Uterus (tissue), 4 donors: ENCODE measurements around the gene NUP42. TPM values are rescaled to one million over a fixed set of nuclear protein-coding genes. Genes with fewer than 3 reads are reported as not detected.

Source experiments
- DNase-seq, 2 donors: peaks; one replicate each; pipeline ENCODE4 v3.0.0-alpha.2; 2019 to 2020
- H3K27ac ChIP-seq, 2 donors: fragments of 200-600 bp; sonication (generic); 1 replicate in 1 of 2; 2 replicates in 1 of 2; pipeline ENCODE4 v1.5.1; 2016 to 2018
- H3K27me3 ChIP-seq, 2 donors: fragments of 200-600 bp; sonication (generic); one replicate each; pipeline ENCODE4 v1.5.1; 2018 to 2019; ENCODE audit warnings: control low read depth in 1 of 2
- H3K36me3 ChIP-seq, 2 donors: fragments of 200-600 bp; sonication (generic); one replicate each; pipeline ENCODE4 v1.5.1; 2019; ENCODE audit warnings: control low read depth in 1 of 2
- H3K4me1 ChIP-seq, 2 donors: fragments of 200-600 bp; sonication (generic); one replicate each; pipeline ENCODE4 v1.5.1; 2018 to 2019; ENCODE audit warnings: control low read depth in 1 of 2
- H3K4me3 ChIP-seq, 2 donors: fragments of 200-600 bp; sonication (generic); 1 replicate in 1 of 2; 2 replicates in 1 of 2; pipeline ENCODE4 v1.5.1; 2018 to 2019; ENCODE audit warnings: mild to moderate bottlenecking in 1 of 2
- H3K9me3 ChIP-seq, 2 donors: fragments of 200-600 bp; sonication (generic); one replicate each; pipeline ENCODE4 v1.5.1; 2019; ENCODE audit warnings: control low read depth in 1 of 2
- POLR2A ChIP-seq, 2 donors: fragments of 450-650 bp; IDR thresholded peaks; one replicate each; pipeline ENCODE4 v1.6.1; 2016; ENCODE audit warnings: antibody characterized with exemption in 2 of 2, mild to moderate bottlenecking in 1 of 2, moderate library complexity in 1 of 2
- intact Hi-C: fragments of 100-400 bp; cut with DNase I; formaldehyde crosslinking; loops from one replicate; pipeline ENCODE4 v1.15.1; 2023; ENCODE audit warnings: low total_unique reads
- total RNA-seq, 4 donors: library from RNA; depleted of rRNA in 3 of 4; stranded (reverse); fragments of >200 nt in 3 of 4; gene quantifications; one replicate each; pipeline versions ENCODE4 v1.1.0 to v1.2.4, GENCODE V29; 2014 to 2023
- TF ChIP-seq, protein P1 (sequence below), 4 experiments: fragments of 200-600 bp in 2 of 4; fragments of 450-650 bp in 2 of 4; sonication (generic) in 2 of 4; IDR thresholded peaks; one replicate each; pipeline ENCODE4 v1.5.1; 2016 to 2019; ENCODE audit warnings: antibody characterized with exemption in 4 of 4, mild to moderate bottlenecking in 2 of 4, moderate library complexity in 1 of 4
- donor health status: DM: yes; HTN: yes; CAD: no.

Gene NUP42, protein sequence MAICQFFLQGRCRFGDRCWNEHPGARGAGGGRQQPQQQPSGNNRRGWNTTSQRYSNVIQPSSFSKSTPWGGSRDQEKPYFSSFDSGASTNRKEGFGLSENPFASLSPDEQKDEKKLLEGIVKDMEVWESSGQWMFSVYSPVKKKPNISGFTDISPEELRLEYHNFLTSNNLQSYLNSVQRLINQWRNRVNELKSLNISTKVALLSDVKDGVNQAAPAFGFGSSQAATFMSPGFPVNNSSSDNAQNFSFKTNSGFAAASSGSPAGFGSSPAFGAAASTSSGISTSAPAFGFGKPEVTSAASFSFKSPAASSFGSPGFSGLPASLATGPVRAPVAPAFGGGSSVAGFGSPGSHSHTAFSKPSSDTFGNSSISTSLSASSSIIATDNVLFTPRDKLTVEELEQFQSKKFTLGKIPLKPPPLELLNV
- total RNA-seq, result 10 to 100 TPM; 20.6 to 58.3 (median 36.1) TPM

DNA sequence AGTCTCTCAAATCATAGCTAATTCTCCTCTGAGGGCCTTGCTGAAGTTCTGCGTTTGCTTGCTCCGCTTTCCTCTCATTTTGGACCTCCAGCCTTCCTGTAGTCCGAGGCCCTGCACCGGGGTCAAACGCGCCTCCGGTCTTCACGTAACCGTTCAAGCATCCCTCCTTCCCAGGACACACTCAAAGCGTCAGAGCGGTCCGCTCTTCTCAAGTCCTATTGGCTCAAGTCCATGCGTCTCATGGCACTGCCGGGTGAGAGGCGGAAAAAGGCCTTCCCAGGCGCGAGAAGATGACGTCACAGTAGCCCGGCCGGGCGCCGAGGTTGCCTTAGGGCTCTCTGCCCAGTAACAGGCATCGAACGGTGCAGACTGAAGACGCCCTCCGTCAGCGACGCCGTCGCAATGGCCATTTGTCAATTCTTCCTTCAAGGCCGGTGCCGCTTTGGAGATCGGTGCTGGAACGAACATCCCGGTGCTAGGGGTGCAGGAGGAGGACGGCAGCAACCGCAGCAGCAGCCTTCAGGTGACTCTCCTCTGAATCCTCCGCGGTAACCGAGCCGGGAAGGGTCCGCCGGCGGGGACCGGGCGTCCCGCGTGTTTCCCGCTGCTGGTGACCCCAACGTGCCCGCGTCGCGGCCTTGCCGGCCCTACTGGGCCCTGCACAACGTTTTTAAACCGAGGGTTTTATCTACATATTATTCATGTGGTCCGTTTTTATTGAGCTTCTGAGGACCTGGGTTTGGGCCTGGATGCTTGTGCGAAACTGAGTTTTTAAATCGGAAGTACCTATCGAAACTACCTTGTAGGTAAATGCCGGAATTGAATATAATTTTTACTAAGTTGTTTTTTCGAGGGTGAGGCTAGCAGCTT is at the start of gene NUP42:
Gene NUP42, plus strand, starts transcription at position 365 of the 870 bp plus-strand sequence. Its CDS starts 38 bp downstream, at position 403.
- H3K9me3 ChIP-seq, result no peaks in the 10 kb centered on the region
- H3K36me3 ChIP-seq, result no peaks in the 10 kb centered on the region
- no peaks in the 10 kb centered on the region for H3K27me3 ChIP-seq
- intact Hi-C loops, result no loop called here
- TF ChIP-seq, protein P1, sequence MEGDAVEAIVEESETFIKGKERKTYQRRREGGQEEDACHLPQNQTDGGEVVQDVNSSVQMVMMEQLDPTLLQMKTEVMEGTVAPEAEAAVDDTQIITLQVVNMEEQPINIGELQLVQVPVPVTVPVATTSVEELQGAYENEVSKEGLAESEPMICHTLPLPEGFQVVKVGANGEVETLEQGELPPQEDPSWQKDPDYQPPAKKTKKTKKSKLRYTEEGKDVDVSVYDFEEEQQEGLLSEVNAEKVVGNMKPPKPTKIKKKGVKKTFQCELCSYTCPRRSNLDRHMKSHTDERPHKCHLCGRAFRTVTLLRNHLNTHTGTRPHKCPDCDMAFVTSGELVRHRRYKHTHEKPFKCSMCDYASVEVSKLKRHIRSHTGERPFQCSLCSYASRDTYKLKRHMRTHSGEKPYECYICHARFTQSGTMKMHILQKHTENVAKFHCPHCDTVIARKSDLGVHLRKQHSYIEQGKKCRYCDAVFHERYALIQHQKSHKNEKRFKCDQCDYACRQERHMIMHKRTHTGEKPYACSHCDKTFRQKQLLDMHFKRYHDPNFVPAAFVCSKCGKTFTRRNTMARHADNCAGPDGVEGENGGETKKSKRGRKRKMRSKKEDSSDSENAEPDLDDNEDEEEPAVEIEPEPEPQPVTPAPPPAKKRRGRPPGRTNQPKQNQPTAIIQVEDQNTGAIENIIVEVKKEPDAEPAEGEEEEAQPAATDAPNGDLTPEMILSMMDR (IDR thresholded peaks at IDR 0.05), result peak in 1 of 4 experiments; percentile 12
- peak; percentile 44 to 56 for TF ChIP-seq POLR2A (IDR thresholded peaks at IDR 0.05)
- peak; percentile 91 to 95 for DNase-seq
- peak within 1 kb of the TSS; percentile 70 to 71 for H3K4me3 ChIP-seq
- H3K27ac ChIP-seq, result peak within 1 kb of the TSS; percentile 89
- H3K4me1 ChIP-seq, result no peaks in the 10 kb centered on the region

DNA sequence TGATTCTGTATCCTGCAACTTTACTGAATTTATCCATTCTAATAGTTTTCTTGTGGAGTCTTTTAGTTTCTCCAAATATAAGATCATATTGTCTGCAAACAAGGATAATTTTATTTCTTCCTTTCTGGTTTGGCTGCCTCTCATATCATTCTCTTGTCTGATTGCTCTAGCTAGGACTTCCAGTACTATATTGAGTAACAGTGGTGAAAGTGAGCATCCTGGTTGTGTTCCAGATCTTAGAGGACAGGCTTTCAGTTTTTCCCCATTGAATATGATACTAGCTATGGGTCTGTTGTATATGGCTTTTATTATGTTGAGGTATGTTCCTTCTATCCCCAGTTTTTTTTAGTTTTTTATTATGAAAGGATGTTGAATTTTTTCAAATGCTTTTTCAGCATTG is 48.1 kb upstream of the NUP42 start:
- no peak overlapping the region for H3K27ac ChIP-seq
- TF ChIP-seq, protein P1 (IDR thresholded peaks at IDR 0.05), result no peak
- TF ChIP-seq POLR2A (IDR thresholded peaks at IDR 0.05), result no peak
- no peaks in the 10 kb centered on the region for H3K27me3 ChIP-seq
- no peak for DNase-seq
- intact Hi-C loops, result no loop called here
- H3K4me3 ChIP-seq, result no peak overlapping the region
- no peaks in the 10 kb centered on the region for H3K9me3 ChIP-seq
- no peaks in the 10 kb centered on the region for H3K4me1 ChIP-seq
- H3K36me3 ChIP-seq, result no peaks in the 10 kb centered on the region

DNA sequence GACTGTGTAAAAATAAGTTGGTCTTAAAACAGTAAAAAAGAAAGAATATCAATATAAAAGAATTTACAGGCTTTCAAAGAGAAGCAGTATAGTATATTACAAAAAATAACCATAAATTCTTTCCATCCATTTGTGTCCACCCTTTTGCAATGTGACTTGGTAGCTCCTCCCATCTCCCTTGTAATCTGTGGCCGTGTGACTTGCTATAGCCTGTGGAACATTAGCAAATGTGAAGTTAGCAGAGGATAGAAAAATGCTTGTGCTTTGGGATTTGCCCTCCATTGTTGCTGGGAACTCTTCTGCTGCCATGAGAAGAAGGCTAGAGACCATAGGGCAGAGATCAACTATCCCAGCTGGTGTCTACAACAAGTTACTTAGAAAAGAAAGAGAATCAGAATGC is 46.1 kb upstream of the NUP42 start:
- no peaks in the 10 kb centered on the region for H3K4me1 ChIP-seq
- intact Hi-C loops, result no loop called here
- H3K27me3 ChIP-seq, result no peaks in the 10 kb centered on the region
- H3K27ac ChIP-seq, result no peak overlapping the region
- no peaks in the 10 kb centered on the region for H3K9me3 ChIP-seq
- no peaks in the 10 kb centered on the region for H3K36me3 ChIP-seq
- TF ChIP-seq, protein P1 (IDR thresholded peaks at IDR 0.05), result no peak
- TF ChIP-seq POLR2A (IDR thresholded peaks at IDR 0.05), result no peak
- DNase-seq, result no peak
- no peak overlapping the region for H3K4me3 ChIP-seq

DNA sequence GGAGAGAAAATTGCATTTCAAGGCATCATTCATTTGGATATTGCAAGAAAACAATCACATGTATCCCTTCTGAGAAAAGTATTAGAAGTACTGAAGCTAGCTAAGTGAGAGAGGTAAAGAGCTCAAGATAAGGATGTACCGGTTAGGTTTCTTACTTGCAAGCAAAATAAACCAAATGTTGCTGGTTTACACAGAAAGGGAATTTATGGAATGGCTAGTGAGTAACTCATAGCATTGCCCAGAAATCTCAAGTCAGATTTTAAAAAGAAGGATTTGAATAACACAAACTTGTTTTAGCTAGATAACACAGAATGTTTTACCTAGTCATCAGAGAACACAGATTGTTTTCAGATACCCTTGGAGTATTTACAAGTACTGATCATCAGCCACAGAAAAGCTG is 45.6 kb upstream of the NUP42 start:
- intact Hi-C loops, result no loop called here
- no peak for DNase-seq
- H3K27ac ChIP-seq, result no peak overlapping the region
- H3K27me3 ChIP-seq, result no peaks in the 10 kb centered on the region
- H3K4me3 ChIP-seq, result no peak overlapping the region
- no peaks in the 10 kb centered on the region for H3K36me3 ChIP-seq
- TF ChIP-seq, protein P1 (IDR thresholded peaks at IDR 0.05), result no peak
- TF ChIP-seq POLR2A (IDR thresholded peaks at IDR 0.05), result no peak
- H3K4me1 ChIP-seq, result no peaks in the 10 kb centered on the region
- H3K9me3 ChIP-seq, result no peaks in the 10 kb centered on the region

DNA sequence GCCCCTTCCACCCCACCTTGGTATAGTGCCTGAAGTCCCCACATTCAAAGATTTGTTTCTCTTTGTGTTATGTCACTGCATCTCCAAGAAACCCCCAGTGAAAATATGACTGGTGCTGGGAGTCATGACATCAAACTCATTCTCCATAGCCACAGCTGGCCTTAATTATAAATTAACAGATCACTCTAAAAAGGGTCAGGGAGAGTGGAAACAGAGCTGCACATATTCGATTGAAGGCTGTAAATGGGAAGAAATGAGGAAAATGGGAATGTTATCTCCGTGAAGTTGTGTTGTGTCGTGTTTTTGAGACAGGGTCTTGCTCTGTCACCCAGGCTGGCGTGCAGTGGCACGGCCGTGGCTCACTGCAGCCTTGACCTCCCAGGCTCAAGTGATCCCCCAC is 24.2 kb upstream of the NUP42 start:
- H3K4me3 ChIP-seq, result no peak overlapping the region
- H3K27me3 ChIP-seq, result no peaks in the 10 kb centered on the region
- H3K9me3 ChIP-seq, result no peaks in the 10 kb centered on the region
- intact Hi-C loops, result no loop called here
- no peak for DNase-seq
- H3K27ac ChIP-seq, result no peak overlapping the region
- no peak for TF ChIP-seq POLR2A (IDR thresholded peaks at IDR 0.05)
- TF ChIP-seq, protein P1 (IDR thresholded peaks at IDR 0.05), result no peak
- no peaks in the 10 kb centered on the region for H3K4me1 ChIP-seq
- no peaks in the 10 kb centered on the region for H3K36me3 ChIP-seq
